PC-3 (cell line): ENCODE data around the gene GDPD1. TPM values are rescaled to one million over a fixed set of nuclear protein-coding genes. Genes with fewer than 3 reads are reported as not detected.

Experiments
- ATAC-seq: fragments of 200-7000 bp; cut with Tn5 transposase; 2 replicates; pipeline ENCODE4 v1.9.1; 2020; ENCODE audit warnings: mild to moderate bottlenecking, moderate library complexity
- BruUV-seq: library from RNA; stranded (reverse); fragments of 400-500 nt; replicated peaks from 2 replicates; lab custom pipeline; 2021; lab: Mats Ljungman, UMichigan
- CTCF ChIA-PET: fragments of 300-600 bp; sonication (Branson Sonifier 250); formaldehyde crosslinking; loops from one replicate; lab custom pipeline; 2022; ENCODE audit warnings: antibody characterized with exemption; lab: Charles Lee
- POLR2A ChIA-PET: fragments of 300-600 bp; sonication (Branson Sonifier 250); formaldehyde crosslinking; loops from one replicate; lab custom pipeline; 2022; ENCODE audit warnings: antibody characterized with exemption; ENCODE audit not compliant: unreplicated experiment; lab: Charles Lee
- DNase-seq: peaks from one replicate; pipeline ENCODE4 v3.0.0-alpha.2; 2015
- H2AFZ ChIP-seq: fragments of 300-600 bp; sonication (generic); 2 replicates; pipeline ENCODE4 v1.6.0; 2016; ENCODE audit warnings: antibody characterized with exemption, low read length
- H3F3A ChIP-seq: fragments of 300-600 bp; sonication (generic); one replicate; pipeline ENCODE4 v1.6.0; 2017; ENCODE audit warnings: antibody characterized with exemption, low read length, control low read depth, mild to moderate bottlenecking; ENCODE audit not compliant: unreplicated experiment
- H3K27ac ChIP-seq: fragments of 300-600 bp; sonication (generic); 2 replicates; pipeline ENCODE4 v1.5.1; 2016; ENCODE audit warnings: mild to moderate bottlenecking, low read length
- H3K27me3 ChIP-seq: fragments of 300-600 bp; sonication (generic); 2 replicates; pipeline ENCODE4 v1.6.1; 2016; ENCODE audit warnings: low read length, mixed read lengths
- H3K36me3 ChIP-seq: fragments of 300-600 bp; sonication (generic); 2 replicates; pipeline ENCODE4 v1.6.1; 2016; ENCODE audit warnings: low read depth, mixed run types, low read length, mixed read lengths
- H3K4me1 ChIP-seq: fragments of 300-600 bp; sonication (generic); 2 replicates; pipeline ENCODE4 v1.5.1; 2016; ENCODE audit warnings: low read length; ENCODE audit not compliant: insufficient read depth
- H3K4me2 ChIP-seq: fragments of 300-600 bp; sonication (generic); 2 replicates; pipeline ENCODE4 v1.6.0; 2016; ENCODE audit warnings: low read length
- H3K4me3 ChIP-seq: fragments of 300-600 bp; sonication (generic); 2 replicates; pipeline ENCODE4 v1.5.1; 2016; ENCODE audit warnings: mild to moderate bottlenecking, low read length, mixed read lengths
- H3K79me2 ChIP-seq: fragments of 300-600 bp; sonication (generic); 2 replicates; pipeline ENCODE4 v1.6.1; 2017; ENCODE audit warnings: low read length, mixed read lengths
- H3K9ac ChIP-seq: fragments of 300-600 bp; sonication (generic); 2 replicates; pipeline ENCODE4 v1.6.0; 2016; ENCODE audit warnings: mild to moderate bottlenecking, low read length
- H3K9me2 ChIP-seq: fragments of 300-600 bp; sonication (generic); replicated peaks from 2 replicates; pipeline ENCODE4 v1.6.1; 2016; ENCODE audit warnings: mixed run types, low read length, mixed read lengths
- H3K9me3 ChIP-seq: fragments of 300-600 bp; sonication (generic); 2 replicates; pipeline ENCODE4 v1.6.1; 2016; ENCODE audit warnings: low read length, mixed read lengths
- H4K20me1 ChIP-seq: fragments of 300-600 bp; sonication (generic); 2 replicates; pipeline ENCODE4 v1.6.1; 2016; ENCODE audit warnings: low read length, mixed read lengths
- EZH2 ChIP-seq: fragments of 300-600 bp; sonication (generic); IDR thresholded peaks from one replicate; pipeline ENCODE4 v1.6.1; 2017; ENCODE audit warnings: antibody characterized with exemption, mild to moderate bottlenecking, low read length; ENCODE audit not compliant: unreplicated experiment
- EZH2phosphoT487 ChIP-seq: fragments of 300-600 bp; sonication (generic); IDR thresholded peaks from 2 replicates; pipeline ENCODE4 v1.6.1; 2018; ENCODE audit warnings: mild to moderate bottlenecking, antibody characterized with exemption, low read length, borderline replicate concordance
- intact Hi-C: fragments of 100-400 bp; cut with micrococcal nuclease; formaldehyde crosslinking; loops from 2 replicates; pipeline ENCODE4 v1.9.0; 2023
- total RNA-seq: library from RNA; depleted of rRNA; stranded (reverse); fragments of >200 nt; gene quantifications from 2 replicates; pipeline ENCODE4 v1.2.3, GENCODE V29; 2014
- TF ChIP-seq, protein P1 (sequence below): fragments of 300-600 bp; sonication (generic); conservative IDR thresholded peaks from 2 replicates; pipeline ENCODE4 v1.5.1; 2017; ENCODE audit warnings: antibody characterized with exemption, low read depth, mild to moderate bottlenecking, low read length

GDPD1 gene
- total RNA-seq, 1 experiment from 2014 or later, result 1.5 TPM

DNA sequence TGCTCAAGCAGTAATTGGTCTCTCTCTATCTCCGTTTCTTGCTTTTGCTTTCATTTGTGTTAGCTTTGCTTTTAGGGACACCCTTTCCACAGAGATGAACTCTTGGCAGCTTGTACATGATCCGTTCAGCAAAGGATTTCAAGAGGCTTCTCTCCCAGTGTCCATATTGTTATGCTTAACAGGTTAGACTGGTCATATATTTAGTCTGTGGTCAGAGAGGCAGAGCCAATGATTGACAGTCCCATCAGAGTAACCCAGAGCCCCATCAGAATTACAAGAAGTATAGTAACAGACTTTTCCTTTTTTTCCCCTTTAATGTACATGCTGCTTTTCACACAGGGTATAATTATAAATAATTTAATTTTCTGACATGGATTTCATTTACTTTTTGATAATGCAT lies 34.4 kb downstream of the GDPD1 start:
- no peaks in the 10 kb centered on the region for H3F3A ChIP-seq
- BruUV-seq, result no TSS peak
- H3K27me3 ChIP-seq, result no peaks in the 10 kb centered on the region
- H3K9ac ChIP-seq, result no peak overlapping the region
- H3K4me3 ChIP-seq, result no peak overlapping the region
- CTCF ChIA-PET, result no interaction called here
- no peaks in the 10 kb centered on the region for H3K36me3 ChIP-seq
- H4K20me1 ChIP-seq, result no peaks in the 10 kb centered on the region
- H3K79me2 ChIP-seq, result no peaks in the 10 kb centered on the region
- no peak overlapping the region for H2AFZ ChIP-seq
- no peaks in the 10 kb centered on the region for H3K9me3 ChIP-seq
- POLR2A ChIA-PET, result no interaction called here
- DNase-seq (peak; percentile 49), ATAC-seq (no peak)
- no peaks in the 10 kb centered on the region for H3K9me2 ChIP-seq
- no peak overlapping the region for H3K27ac ChIP-seq
- no peak for TF ChIP-seq EZH2phosphoT487
- TF ChIP-seq EZH2, result no peak
- TF ChIP-seq, protein P1, sequence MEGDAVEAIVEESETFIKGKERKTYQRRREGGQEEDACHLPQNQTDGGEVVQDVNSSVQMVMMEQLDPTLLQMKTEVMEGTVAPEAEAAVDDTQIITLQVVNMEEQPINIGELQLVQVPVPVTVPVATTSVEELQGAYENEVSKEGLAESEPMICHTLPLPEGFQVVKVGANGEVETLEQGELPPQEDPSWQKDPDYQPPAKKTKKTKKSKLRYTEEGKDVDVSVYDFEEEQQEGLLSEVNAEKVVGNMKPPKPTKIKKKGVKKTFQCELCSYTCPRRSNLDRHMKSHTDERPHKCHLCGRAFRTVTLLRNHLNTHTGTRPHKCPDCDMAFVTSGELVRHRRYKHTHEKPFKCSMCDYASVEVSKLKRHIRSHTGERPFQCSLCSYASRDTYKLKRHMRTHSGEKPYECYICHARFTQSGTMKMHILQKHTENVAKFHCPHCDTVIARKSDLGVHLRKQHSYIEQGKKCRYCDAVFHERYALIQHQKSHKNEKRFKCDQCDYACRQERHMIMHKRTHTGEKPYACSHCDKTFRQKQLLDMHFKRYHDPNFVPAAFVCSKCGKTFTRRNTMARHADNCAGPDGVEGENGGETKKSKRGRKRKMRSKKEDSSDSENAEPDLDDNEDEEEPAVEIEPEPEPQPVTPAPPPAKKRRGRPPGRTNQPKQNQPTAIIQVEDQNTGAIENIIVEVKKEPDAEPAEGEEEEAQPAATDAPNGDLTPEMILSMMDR, result no peak
- H3K4me2 ChIP-seq, result no peak overlapping the region
- intact Hi-C loops, result no loop called here
- no peaks in the 10 kb centered on the region; the same call in 1 of the 2 replicates for H3K4me1 ChIP-seq

DNA sequence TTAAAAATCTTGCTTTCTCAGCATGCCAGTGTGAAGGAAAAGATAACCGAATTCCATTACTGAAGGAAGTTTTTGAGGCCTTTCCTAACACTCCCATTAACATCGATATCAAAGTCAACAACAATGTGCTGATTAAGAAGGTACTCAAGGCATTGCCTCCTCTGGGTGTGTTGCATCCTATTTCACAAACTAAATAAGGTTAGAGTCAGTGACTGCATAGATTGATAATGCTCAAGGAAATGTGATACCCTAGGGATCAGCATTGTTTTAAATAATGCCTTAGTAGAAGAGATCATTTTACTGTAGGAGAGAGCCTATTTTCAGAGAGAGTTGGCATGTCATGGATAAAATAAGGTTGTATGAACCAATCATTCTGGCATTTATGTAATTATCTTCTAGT lies 36.8 kb downstream of the GDPD1 start:
- intact Hi-C loops, result no loop called here
- Histone ChIP-seq H3K4me1 (no peaks in the 10 kb centered on the region; the same call in 1 of the 2 replicates), H3K36me3 (no peaks in the 10 kb centered on the region), H3K27me3 (no peaks in the 10 kb centered on the region), H3K79me2 (no peaks in the 10 kb centered on the region), H3K9me2 (no peaks in the 10 kb centered on the region), H2AFZ (0 out of 2 replicates have a peak overlapping the region, but pooled peaks have one; percentile 37), H4K20me1 (no peaks in the 10 kb centered on the region), H3K4me2 (no peak overlapping the region), H3K9me3 (no peaks in the 10 kb centered on the region), H3K27ac (no peak overlapping the region), H3F3A (no peaks in the 10 kb centered on the region), H3K4me3 (no peak overlapping the region), H3K9ac (no peak overlapping the region)
- DNase-seq (no peak), ATAC-seq (peak; percentile 53; the same call in 1 of the 2 replicates)
- ChIA-PET CTCF (no interaction called here), POLR2A (no interaction called here)
- TF ChIP-seq, protein P1, result no peak
- no peak for TF ChIP-seq EZH2phosphoT487
- no peak for TF ChIP-seq EZH2
- BruUV-seq, result no TSS peak

DNA sequence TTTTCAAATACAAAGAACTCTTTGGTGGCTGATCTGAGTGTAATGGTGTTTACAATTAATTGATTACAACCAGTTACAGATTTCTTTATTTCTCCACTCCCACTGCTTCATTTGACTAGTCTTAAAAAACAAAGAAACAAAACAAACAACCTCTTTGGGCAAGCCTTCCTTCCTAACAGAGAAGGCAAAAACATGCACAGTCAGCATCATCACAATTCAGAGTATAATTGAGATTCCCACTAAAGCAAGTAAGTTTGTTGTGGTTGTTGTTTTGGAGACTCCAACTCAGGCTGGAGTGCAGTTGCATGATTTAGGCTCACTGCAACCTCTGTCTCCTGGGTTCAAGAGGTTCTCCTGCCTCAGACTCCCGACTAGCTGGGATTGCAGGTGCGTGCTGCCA lies 40.4 kb downstream of the GDPD1 start:
- no peaks in the 10 kb centered on the region for H4K20me1 ChIP-seq
- no peak overlapping the region for H2AFZ ChIP-seq
- DNase-seq, result no peak
- no peak overlapping the region for H3K27ac ChIP-seq
- H3K9ac ChIP-seq, result no peak overlapping the region
- BruUV-seq, result no TSS peak
- H3K9me2 ChIP-seq, result no peaks in the 10 kb centered on the region
- H3K36me3 ChIP-seq, result no peaks in the 10 kb centered on the region
- ChIA-PET POLR2A (no interaction called here), CTCF (no interaction called here)
- intact Hi-C loops, result no loop called here
- TF ChIP-seq EZH2 (no peak), EZH2phosphoT487 (no peak)
- TF ChIP-seq, protein P1, result no peak
- H3K79me2 ChIP-seq, result no peaks in the 10 kb centered on the region
- ATAC-seq, result no peak
- no peaks in the 10 kb centered on the region for H3F3A ChIP-seq
- no peaks in the 10 kb centered on the region for H3K27me3 ChIP-seq
- H3K4me1 ChIP-seq, result no peaks in the 10 kb centered on the region; the same call in 1 of the 2 replicates
- H3K9me3 ChIP-seq, result no peaks in the 10 kb centered on the region
- H3K4me3 ChIP-seq, result no peak overlapping the region
- H3K4me2 ChIP-seq, result no peak overlapping the region
